ENCODE measurements around the gene NTN5. TPM values are rescaled to one million over a fixed set of nuclear protein-coding genes. Genes with fewer than 3 reads are reported as not detected.
"Not testable (repeated sequence)": the region's sequence is repeated elsewhere in the genome, so short reads cannot be mapped to it uniquely, and the experiment has no call there.

NTN5 gene
- total RNA-seq, 4 donors from 2014 or later: 0.47 to 1.9 (median 0.58) TPM; not detected in 1

GRCh38 chr19:48634036-48634342 lies 38.8 kb downstream of the NTN5 start:
- TF ChIP-seq, protein P1, sequence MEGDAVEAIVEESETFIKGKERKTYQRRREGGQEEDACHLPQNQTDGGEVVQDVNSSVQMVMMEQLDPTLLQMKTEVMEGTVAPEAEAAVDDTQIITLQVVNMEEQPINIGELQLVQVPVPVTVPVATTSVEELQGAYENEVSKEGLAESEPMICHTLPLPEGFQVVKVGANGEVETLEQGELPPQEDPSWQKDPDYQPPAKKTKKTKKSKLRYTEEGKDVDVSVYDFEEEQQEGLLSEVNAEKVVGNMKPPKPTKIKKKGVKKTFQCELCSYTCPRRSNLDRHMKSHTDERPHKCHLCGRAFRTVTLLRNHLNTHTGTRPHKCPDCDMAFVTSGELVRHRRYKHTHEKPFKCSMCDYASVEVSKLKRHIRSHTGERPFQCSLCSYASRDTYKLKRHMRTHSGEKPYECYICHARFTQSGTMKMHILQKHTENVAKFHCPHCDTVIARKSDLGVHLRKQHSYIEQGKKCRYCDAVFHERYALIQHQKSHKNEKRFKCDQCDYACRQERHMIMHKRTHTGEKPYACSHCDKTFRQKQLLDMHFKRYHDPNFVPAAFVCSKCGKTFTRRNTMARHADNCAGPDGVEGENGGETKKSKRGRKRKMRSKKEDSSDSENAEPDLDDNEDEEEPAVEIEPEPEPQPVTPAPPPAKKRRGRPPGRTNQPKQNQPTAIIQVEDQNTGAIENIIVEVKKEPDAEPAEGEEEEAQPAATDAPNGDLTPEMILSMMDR (IDR thresholded peaks at IDR 0.05): no peak
- TF ChIP-seq POLR2A (IDR thresholded peaks at IDR 0.05): no peak
- intact Hi-C loops (cut with DNase I; ENCODE audit: low total_unique reads): no loop called here
- DNase-seq (ENCODE audit: low spot score in 2 of 2): no peak
- 23 to 28% methylated on average over 7 of the region's 7 CpGs for WGBS, 2 donors
- H3K4me3 ChIP-seq (ENCODE audit: low read depth, poor library complexity, severe bottlenecking): no peak overlapping the region

GRCh38 chr19:48633148-48634035 lies 39.4 kb downstream of the NTN5 start:
- no peak overlapping the region for H3K4me3 ChIP-seq (ENCODE audit: low read depth, poor library complexity, severe bottlenecking)
- no peak for TF ChIP-seq POLR2A (IDR thresholded peaks at IDR 0.05)
- TF ChIP-seq, protein P1 (IDR thresholded peaks at IDR 0.05): no peak
- intact Hi-C loops (cut with DNase I; ENCODE audit: low total_unique reads): no loop called here
- 49 to 64% methylated on average over 22 of the region's 22 CpGs for WGBS, 2 donors
- no peak for DNase-seq (ENCODE audit: low spot score in 2 of 2)

DNA sequence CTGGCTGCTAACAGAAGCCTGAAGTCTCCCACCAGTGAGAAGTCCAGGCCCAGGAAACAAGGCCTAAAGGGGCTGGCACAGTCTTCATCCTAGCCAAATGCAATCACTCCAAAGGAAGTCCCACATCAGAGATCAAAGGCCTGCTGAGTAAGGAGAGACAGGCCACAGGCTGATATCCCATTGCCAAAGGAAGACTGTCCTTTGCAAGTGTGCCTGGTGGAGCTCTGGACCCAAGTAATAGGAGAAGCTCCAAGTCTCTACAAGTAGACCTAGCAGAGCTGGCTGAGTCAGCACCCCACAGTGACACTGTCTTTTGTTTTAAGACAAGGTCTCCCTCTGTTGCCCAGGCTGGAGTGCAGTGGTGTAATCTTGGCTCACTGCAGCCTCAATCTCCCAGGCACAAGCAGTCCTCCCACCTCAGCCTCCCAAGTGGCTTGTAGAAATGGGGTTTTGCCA lies 40.1 kb downstream of the NTN5 start:
- DNase-seq (ENCODE audit: low spot score in 2 of 2): no peak
- TF ChIP-seq POLR2A (IDR thresholded peaks at IDR 0.05): no peak
- TF ChIP-seq, protein P1 (IDR thresholded peaks at IDR 0.05): no peak
- intact Hi-C loops (cut with DNase I; ENCODE audit: low total_unique reads): no loop called here
- H3K4me3 ChIP-seq (ENCODE audit: low read depth, poor library complexity, severe bottlenecking): no peak overlapping the region

DNA sequence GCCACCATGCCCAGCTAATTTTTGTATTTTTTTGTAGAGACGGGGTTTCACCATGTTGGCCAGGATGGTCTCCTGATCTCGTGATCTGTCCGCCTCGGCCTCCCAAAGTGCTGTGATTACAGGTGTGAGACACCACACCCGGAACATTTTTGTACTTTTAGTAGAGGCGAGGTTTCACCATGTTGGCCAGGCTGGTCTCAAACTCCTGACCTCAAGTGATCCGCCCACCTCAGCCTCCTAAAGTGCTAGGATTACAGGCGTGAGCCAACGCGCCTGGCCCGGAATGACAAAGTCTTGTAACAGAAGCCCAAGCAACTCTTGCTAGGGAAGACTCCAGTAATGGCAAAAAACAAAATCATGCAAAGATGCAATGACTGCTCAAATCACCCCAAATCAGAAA lies 40.5 kb downstream of the NTN5 start:
- DNase-seq (ENCODE audit: low spot score in 2 of 2); intact Hi-C loops (cut with DNase I; ENCODE audit: low total_unique reads); H3K4me3 ChIP-seq (ENCODE audit: low read depth, poor library complexity, severe bottlenecking): not testable (repeated sequence)
- WGBS, 2 donors: 70% methylated on average over 11 of the region's 11 CpGs

DNA sequence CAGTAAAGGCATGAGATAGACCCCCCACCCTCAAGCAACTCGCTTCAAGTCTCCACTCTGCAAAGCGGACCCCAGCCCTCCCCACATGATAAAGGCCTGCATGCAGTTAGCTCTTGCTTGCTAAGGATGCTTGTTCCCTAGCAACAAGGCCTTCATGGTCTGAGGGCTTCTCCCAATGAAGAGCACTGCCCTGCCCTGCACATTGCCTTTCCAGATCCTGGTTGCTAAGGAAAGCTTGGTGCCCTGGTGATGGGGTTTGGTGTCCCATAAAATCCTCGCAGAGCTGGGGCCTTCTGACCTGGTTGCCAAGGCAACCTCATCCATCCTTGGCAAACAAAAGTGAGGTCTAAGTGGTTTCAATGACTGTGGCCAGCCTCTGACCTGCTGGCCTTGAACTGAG lies 41.6 kb downstream of the NTN5 start:
- no peak for DNase-seq (ENCODE audit: low spot score in 2 of 2)
- WGBS, 2 donors: 55 to 77% methylated on average over 1 to 3 of the region's 3 CpGs
- intact Hi-C loops (cut with DNase I; ENCODE audit: low total_unique reads): no loop called here
- H3K4me3 ChIP-seq (ENCODE audit: low read depth, poor library complexity, severe bottlenecking): no peak overlapping the region
- TF ChIP-seq, protein P1 (IDR thresholded peaks at IDR 0.05): no peak
- TF ChIP-seq POLR2A (IDR thresholded peaks at IDR 0.05): no peak

DNA sequence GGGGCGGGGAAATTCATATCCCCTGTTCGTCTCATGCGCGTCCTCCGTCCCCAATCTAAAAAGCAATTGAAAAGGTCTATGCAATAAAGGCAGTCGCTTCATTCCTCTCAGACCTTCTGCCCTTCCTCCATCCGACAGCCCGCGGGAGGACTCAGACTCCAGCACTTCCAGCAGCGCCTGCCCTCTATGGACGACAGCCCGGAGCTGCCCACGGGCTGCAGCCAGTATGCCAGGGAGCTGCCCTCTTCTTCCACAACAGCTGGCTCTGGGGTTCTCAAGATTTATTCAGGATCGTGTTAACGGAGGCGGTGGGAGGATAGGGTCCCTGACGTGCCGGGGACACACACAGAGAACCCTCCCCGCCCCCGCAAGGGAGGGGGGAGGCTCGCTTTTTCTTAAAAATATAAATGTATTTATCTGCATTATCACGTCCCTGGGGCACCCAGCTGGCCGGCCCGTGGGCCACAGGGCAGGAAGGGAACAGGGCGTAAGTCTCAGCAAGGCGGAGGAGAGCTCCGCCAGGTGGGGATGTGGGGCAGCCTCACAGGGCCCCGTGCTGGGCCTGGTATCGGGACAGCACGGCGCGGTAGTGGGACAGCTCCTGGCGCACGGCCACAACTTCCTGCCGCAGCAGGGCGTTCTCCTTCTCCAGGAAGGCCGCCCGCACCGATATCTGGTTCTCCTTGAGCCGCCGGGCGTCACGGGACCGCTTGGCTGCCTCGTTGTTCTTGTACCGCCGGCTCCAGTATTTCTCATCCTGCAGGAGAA lies 42.3 kb downstream of the NTN5 start:
- peak in 1 of 2 donors; percentile 96 for DNase-seq (ENCODE audit: low spot score in 2 of 2)
- no peak for TF ChIP-seq POLR2A (IDR thresholded peaks at IDR 0.05)
- TF ChIP-seq, protein P1 (IDR thresholded peaks at IDR 0.05): no peak
- no peak overlapping the region for H3K4me3 ChIP-seq (ENCODE audit: low read depth, poor library complexity, severe bottlenecking)
- intact Hi-C loops (cut with DNase I; ENCODE audit: low total_unique reads): no loop called here
- WGBS, 2 donors: 23 to 51% methylated on average over 41 to 46 of the region's 47 CpGs

Data from lower leg skin (tissue), 4 donors.